Stromal cell of bone marrow (primary cell): ENCODE results near the gene BRCA2.

Source experiments
- DNase-seq: peaks from one replicate; pipeline ENCODE4 v3.0.0-alpha.2; 2012; ENCODE audit warnings: low read depth

The BRCA2 gene

DNA sequence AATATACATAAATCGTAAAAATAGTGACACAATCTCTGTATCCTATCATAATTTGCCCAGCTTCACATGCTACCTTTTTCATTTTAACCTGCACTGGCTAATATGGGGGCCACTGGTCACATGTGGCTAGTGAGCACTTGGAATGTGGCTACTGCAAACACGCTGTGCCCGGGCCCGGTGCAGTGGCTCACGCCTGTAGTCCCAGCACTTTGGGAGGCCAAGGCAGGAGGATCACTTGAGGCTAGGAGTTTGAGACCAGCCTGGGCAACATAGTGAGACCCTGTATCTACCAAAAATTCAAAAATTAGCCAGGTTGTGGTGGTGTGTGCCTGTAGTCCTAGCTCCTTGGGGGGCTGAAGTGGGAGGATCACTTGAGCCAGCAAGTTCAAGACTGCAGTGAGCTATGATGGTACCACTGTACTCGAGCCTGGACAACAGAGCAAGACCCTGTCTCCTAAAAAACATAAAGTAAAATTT is 114.2 kb downstream of the BRCA2 start:
- no peak for DNase-seq

- no peak for DNase-seq
These were observed 114.9 kb downstream of the BRCA2 start for GRCh38 chr13:32430018-32430747.

DNA sequence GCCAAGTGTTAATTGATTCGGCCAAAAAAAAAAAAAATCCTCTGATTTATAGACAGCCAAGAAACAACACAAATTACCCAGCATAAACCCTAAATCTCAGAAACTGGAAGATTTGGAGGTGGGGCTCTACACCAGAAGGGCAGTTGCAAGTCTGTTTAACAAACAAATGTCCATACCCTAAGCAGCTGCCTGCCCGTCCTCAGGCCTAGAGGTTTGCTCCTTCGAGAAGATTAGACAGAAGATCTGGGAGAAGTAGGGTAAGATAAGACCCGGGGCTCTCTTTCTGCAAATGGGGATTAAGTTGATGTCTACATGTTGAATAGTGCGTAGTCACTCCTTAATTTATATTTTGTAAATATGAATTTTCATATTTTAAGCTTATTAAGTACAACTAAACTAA is 116.1 kb downstream of the BRCA2 start:
- no peak for DNase-seq

DNA sequence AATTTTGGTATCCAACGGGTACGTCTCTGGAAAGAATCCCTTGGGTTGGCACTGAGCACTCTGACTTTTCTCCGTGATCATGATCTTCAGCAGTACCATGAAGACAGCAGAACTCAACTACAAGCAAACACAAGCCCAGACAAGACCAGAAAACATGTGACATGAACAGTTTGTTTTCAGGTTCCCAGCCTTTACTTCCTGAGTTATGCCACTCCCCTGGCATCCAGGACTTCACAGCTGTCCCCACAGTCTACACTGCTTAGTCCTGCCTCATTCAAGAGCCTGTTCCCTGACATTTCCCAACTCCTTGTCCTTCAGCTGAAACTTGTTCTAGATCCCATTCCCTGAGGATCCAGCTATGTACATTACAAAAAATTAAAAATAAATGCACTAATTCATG is 117.5 kb downstream of the BRCA2 start:
- DNase-seq: no peak

DNA sequence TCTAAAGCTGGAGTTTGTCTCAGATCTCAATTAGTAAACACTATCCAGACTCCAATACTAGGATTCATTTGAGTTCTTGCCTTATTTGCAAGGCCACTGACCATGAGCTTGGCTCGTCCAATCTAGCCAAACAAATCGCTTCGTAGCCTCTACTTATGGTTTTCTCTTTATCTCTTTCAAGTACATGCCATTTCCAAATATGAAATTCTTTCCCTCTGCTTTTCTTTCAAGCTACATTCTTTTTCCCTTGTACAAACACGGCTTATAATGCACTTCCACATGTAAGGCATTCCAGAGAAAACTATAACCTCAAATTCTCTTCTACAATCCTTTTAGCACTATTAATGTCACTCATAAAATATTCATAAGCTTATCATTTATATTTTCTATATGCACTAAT is 123.6 kb downstream of the BRCA2 start:
- no peak for DNase-seq

- DNase-seq: no peak
These were observed 127.8 kb downstream of the BRCA2 start for GRCh38 chr13:32443111-32443510.

DNA sequence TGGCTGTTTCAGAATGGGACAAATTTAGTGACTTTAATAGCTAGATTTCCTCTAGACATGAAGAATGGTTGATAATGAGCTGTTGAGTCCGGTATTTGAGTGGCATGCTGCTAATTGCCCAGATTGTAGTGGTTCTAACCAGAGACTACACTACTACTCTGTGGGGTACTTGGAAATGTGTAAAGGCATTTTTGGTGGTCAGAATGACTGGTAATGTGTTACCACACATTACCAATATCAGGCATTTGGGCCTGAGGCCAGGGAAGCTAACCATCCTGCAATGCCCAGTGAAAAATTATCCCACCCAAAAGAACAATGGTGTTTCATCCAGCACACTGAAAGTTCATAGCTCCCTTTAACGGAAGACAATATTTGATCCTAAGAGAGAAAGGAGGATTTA is 130.2 kb downstream of the BRCA2 start:
- DNase-seq: no peak

GRCh38 chr13:32446220-32446619 is 130.9 kb downstream of the BRCA2 start:
- DNase-seq: no peak

DNA sequence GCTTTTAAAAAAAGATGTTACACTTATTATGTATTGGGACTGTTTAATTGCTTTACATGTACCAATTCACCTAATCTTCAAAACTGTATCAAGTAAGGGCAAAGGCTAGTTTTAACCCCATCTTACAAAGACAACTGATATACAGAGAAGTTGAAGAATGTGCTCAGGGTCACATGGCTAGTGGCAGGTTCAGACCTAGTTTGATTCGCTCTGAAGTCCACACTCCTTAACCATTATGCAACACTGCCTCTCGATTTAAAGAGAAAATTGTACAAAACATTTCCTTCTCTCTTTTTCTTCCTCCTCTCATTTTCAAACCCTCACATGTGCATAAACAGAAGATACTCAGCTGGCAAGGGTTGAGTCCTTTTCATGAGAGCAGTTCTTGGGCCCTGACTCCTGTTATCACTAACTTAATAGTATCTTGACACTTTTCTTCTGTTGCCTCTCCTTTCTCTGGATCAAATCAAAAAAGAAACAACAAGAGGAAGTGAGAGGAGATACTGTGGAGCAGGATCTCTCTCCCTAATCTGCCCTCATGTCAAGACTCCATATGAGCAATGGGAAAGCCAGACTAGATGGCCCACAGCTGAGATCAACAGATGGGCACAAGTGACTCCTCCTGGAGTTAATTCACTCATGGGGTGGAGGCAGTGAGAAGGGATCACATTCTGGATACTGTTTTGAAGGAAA is 131.6 kb downstream of the BRCA2 start:
- DNase-seq: no peak

GRCh38 chr13:32447894-32448623 is 132.8 kb downstream of the BRCA2 start:
- no peak for DNase-seq

DNA sequence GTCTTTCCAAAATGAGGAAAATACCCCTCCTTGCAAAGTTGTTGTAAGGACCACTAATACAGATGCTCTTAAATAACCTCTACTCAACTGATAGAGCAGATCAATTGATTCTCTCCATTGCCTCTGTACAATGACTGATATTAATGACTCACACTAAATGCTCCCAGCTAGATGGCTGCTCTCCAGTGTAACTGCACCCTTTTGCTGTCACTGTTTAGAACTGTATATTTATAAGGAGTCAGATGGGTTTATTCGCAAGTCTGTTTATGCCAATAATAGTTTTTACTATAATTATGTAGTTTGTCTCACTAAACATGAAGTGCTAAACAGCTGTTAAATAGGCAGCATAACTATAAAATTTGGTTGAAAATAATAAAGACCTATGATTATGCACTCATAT is 133.7 kb downstream of the BRCA2 start:
- DNase-seq: no peak
